Gastroesophageal sphincter (tissue), 3 donors: Measurements from ENCODE around the gene VWA2.

ENCODE experiments used
- CTCF ChIP-seq, 4 experiments: fragments of 200-600 bp in 2 of 4; fragments of 450-650 bp in 2 of 4; sonication (generic) in 1 of 4; IDR thresholded peaks; one replicate each; pipeline ENCODE4 v1.5.1; 2017 to 2019; ENCODE audit warnings: antibody characterized with exemption in 4 of 4, mild to moderate bottlenecking in 2 of 4, moderate library complexity in 2 of 4
- EP300 ChIP-seq: sonication (generic); formaldehyde crosslinking; IDR thresholded peaks from one replicate; pipeline ENCODE4 v1.6.1; 2017; ENCODE audit warnings: antibody characterized with exemption, mild to moderate bottlenecking
- POLR2A ChIP-seq, 2 donors: fragments of 450-650 bp; IDR thresholded peaks; one replicate each; pipeline ENCODE4 v1.6.1; 2017; ENCODE audit warnings: antibody characterized with exemption in 2 of 2, mild to moderate bottlenecking in 2 of 2, moderate library complexity in 1 of 2

- no peak for TF ChIP-seq CTCF (IDR thresholded peaks at IDR 0.05)
- TF ChIP-seq EP300: no peak
- TF ChIP-seq POLR2A (IDR thresholded peaks at IDR 0.05): no peak
Observed at GRCh38 chr10:114329634-114330365, 90.7 kb downstream of the VWA2 start.
